ENCODE measurements around the gene IL11.

Gene IL11

DNA sequence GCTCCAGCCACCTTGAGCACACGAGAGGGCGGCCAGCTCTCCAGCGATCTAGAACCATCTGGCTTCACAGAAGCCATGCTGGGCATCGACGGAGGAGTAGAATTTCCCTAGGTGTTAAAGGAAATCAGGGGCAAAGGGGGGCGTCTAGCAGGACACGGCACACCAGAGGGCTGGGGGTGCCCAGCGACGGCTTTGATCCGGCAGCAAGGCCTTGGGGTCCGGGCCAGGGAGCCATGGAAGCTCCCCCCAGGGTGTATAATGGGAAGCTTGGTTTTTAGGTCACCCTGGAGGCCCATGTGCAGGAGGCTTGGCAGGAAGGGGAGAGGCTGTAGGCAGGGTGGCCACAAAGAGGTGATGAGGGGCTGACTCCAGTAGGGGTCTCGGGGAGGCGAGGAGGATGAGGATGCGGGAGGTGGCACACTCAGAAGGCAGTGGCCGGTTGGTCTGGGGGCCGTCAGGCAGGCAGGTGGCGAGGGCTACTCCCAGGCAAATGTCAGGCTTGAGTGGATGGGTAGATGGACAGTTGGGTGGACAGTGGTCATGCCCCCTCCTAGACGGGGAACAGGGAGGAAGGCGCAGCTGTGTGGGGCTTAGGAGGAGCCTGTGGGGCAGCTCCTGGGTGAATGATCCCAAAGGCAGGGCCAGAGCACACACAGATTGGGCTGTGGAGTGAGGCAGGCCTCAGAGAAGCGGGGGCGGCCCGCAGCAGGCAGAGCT lies 25.0 kb downstream of the IL11 start:
- no peak for DNase-seq (ENCODE audit: low spot score)
- H4K91ac ChIP-seq (ENCODE audit: low read depth, low read length, poor library complexity): no peak overlapping the region
- H3K14ac ChIP-seq (ENCODE audit: low read length): peak overlapping the region; percentile 9
- H3K27ac ChIP-seq (replicated peaks; ENCODE audit: low read length): no peak overlapping the region
- peaks cover 0 to 2% (median 0%) of the 10 kb centered on the region in 3 experiments for H3K27me3 ChIP-seq (ENCODE audit: control insufficient read depth in 3 of 3, insufficient read depth in 3 of 3, low read depth in 1 of 3, low read length in 3 of 3)
- H4K8ac ChIP-seq (ENCODE audit: low read depth, low read length): no peak overlapping the region
- H3K36me3 ChIP-seq (replicated peaks in 1 of 2; ENCODE audit: control insufficient read depth in 2 of 2, insufficient read depth in 2 of 2, low read length in 2 of 2): peaks cover 28 to 60% of the 10 kb centered on the region in 2 donors
- H2AK5ac ChIP-seq (ENCODE audit: low read depth, low read length): no peak overlapping the region
- H2AFZ ChIP-seq (ENCODE audit: low read length): no peak overlapping the region
- WGBS, 2 donors (ENCODE audit: extremely low coverage in 2 of 2, insufficient read length in 2 of 2, insufficient replicate concordance in 1 of 2): no CpG with 5 or more reads among the region's 22 CpGs
- no peak overlapping the region for H3K4me3 ChIP-seq (ENCODE audit: low read length in 2 of 2)
- peaks cover 0 to 2% of the 10 kb centered on the region in 2 donors for H3K9me3 ChIP-seq (replicated peaks in 1 of 2; ENCODE audit: control insufficient read depth in 2 of 2, insufficient read depth in 1 of 2, low read depth in 1 of 2, low read length in 2 of 2)
- H2BK5ac ChIP-seq (ENCODE audit: low read length): peak overlapping the region; percentile 29
- peaks cover 24 to 26% of the 10 kb centered on the region in 2 donors for H3K4me1 ChIP-seq (ENCODE audit: control insufficient read depth in 2 of 2, insufficient read depth in 1 of 2, low read depth in 1 of 2, low read length in 2 of 2)
- H2BK120ac ChIP-seq (ENCODE audit: low read depth, low read length): no peak overlapping the region
- peak overlapping the region; percentile 57 for H3K18ac ChIP-seq (ENCODE audit: low read length)
- peak overlapping the region; percentile 1 for H2BK12ac ChIP-seq (ENCODE audit: low read length)
- H2BK15ac ChIP-seq (ENCODE audit: low read length): no peak overlapping the region
- H3K9ac ChIP-seq (ENCODE audit: low read depth, low read length, poor library complexity): peak overlapping the region; percentile 63
- H3K4ac ChIP-seq (ENCODE audit: low read length): no peak overlapping the region
- H3K79me1 ChIP-seq (ENCODE audit: low read depth, low read length): peaks cover 15% of the 10 kb centered on the region
- H3K23ac ChIP-seq (ENCODE audit: low read depth, low read length, poor library complexity): peak overlapping the region; percentile 65
- H3K4me2 ChIP-seq (ENCODE audit: insufficient read depth, low read length, poor library complexity, severe bottlenecking): no peak overlapping the region

DNA sequence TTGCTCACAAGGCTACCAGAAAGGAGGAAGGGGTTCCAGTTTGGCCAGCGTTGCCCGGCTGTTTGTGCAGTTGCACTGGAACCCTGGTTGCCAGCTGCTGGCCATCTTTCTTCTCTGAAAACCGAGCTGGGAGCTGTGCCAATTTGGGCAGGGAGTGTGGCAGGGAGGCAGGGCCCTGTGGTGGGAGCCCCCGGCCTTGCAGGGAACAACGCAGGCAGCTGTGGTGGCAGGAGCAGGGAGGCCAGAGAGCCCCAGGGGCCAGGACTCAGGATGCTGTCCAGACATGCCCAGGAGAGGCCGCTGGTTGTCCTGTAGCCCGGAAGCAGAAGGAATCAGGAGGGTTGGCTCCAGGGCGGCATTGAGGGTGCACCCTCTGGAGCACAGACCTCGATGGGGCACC lies 25.8 kb downstream of the IL11 start:
- H3K4me3 ChIP-seq (ENCODE audit: low read length in 2 of 2): no peak overlapping the region
- H3K23ac ChIP-seq (ENCODE audit: low read depth, low read length, poor library complexity): no peak overlapping the region
- H2AK5ac ChIP-seq (ENCODE audit: low read depth, low read length): no peak overlapping the region
- no peak overlapping the region for H4K91ac ChIP-seq (ENCODE audit: low read depth, low read length, poor library complexity)
- peaks cover 23 to 24% of the 10 kb centered on the region in 2 donors for H3K4me1 ChIP-seq (ENCODE audit: control insufficient read depth in 2 of 2, insufficient read depth in 1 of 2, low read depth in 1 of 2, low read length in 2 of 2)
- no peak for DNase-seq (ENCODE audit: low spot score)
- H3K9ac ChIP-seq (ENCODE audit: low read depth, low read length, poor library complexity): no peak overlapping the region
- peak overlapping the region; percentile 29 for H2BK5ac ChIP-seq (ENCODE audit: low read length)
- WGBS, 2 donors (ENCODE audit: extremely low coverage in 2 of 2, insufficient read length in 2 of 2, insufficient replicate concordance in 1 of 2): no CpG with 5 or more reads among the region's 9 CpGs
- H2AFZ ChIP-seq (ENCODE audit: low read length): no peak overlapping the region
- H3K18ac ChIP-seq (ENCODE audit: low read length): peak overlapping the region; percentile 64
- peak overlapping the region; percentile 76 for H3K4ac ChIP-seq (ENCODE audit: low read length)
- H3K4me2 ChIP-seq (ENCODE audit: insufficient read depth, low read length, poor library complexity, severe bottlenecking): no peak overlapping the region
- no peak overlapping the region for H4K8ac ChIP-seq (ENCODE audit: low read depth, low read length)
- H2BK12ac ChIP-seq (ENCODE audit: low read length): no peak overlapping the region
- no peak overlapping the region for H3K14ac ChIP-seq (ENCODE audit: low read length)
- peaks cover 28 to 60% of the 10 kb centered on the region in 2 donors for H3K36me3 ChIP-seq (replicated peaks in 1 of 2; ENCODE audit: control insufficient read depth in 2 of 2, insufficient read depth in 2 of 2, low read length in 2 of 2)
- peaks cover 17% of the 10 kb centered on the region for H3K79me1 ChIP-seq (ENCODE audit: low read depth, low read length)
- H3K9me3 ChIP-seq (replicated peaks in 1 of 2; ENCODE audit: control insufficient read depth in 2 of 2, insufficient read depth in 1 of 2, low read depth in 1 of 2, low read length in 2 of 2): peaks cover 0 to 2% of the 10 kb centered on the region in 2 donors
- no peak overlapping the region for H3K27ac ChIP-seq (replicated peaks; ENCODE audit: low read length)
- H2BK15ac ChIP-seq (ENCODE audit: low read length): no peak overlapping the region
- H3K27me3 ChIP-seq (ENCODE audit: control insufficient read depth in 3 of 3, insufficient read depth in 3 of 3, low read depth in 1 of 3, low read length in 3 of 3): no peaks in the 10 kb centered on the region
- H2BK120ac ChIP-seq (ENCODE audit: low read depth, low read length): no peak overlapping the region

DNA sequence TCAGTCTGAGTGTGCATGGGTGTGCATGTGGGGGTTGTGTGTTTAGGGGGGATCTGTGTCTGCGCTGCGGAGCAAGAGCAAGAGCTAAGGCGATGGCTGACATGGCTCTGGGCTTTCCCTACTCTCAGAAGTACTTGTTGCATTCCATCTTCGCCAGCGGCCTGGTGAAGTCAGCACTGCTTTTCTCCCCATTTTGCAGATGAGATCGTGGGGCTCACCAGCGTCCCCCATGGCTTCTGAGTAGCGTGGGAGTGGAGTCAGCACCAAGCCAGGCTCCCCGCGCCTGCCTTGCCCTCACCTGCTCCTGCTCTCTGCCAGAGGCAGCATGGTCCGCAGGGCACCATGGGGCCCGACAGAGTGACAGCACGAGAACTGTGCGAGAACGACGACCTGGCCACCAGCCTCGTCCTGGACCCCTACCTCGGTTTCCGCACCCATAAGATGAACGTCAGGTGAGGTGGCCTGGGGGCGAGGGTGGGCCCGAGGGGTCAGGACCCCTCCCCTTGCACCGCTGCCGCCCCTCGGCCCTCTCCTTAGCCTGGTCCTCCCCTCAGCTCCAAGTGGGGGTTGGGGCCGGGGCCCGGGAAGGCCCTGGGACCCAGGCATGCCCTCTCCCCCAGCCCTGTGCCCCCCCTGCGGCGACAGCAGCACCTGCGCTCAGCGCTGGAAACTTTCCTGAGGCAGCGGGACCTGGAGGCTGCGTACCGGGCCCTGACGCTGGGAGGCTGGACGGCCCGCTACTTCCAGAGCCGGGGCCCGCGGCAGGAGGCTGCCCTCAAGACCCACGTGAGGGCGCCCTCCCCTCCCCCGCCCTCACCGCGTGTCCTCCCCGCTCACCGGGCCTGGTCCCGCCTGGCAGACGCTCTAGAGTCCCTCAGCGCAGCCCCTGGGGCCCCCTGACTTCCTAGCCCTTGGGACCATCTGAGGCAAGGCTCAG lies 28.4 kb downstream of the IL11 start:
- Histone ChIP-seq H3K4me3 (ENCODE audit: low read length in 2 of 2) (peak overlapping the region; percentile 56 to 99), H2BK5ac (ENCODE audit: low read length) (peak overlapping the region; percentile 62), H2AFZ (ENCODE audit: low read length) (no peak overlapping the region), H4K8ac (ENCODE audit: low read depth, low read length) (no peak overlapping the region), H3K4ac (ENCODE audit: low read length) (no peak overlapping the region), H2BK120ac (ENCODE audit: low read depth, low read length) (peak overlapping the region; percentile 66), H3K4me1 (ENCODE audit: control insufficient read depth in 2 of 2, insufficient read depth in 1 of 2, low read depth in 1 of 2, low read length in 2 of 2) (peaks cover 12 to 20% of the 10 kb centered on the region in 2 donors), H3K14ac (ENCODE audit: low read length) (no peak overlapping the region), H3K27me3 (ENCODE audit: control insufficient read depth in 3 of 3, insufficient read depth in 3 of 3, low read depth in 1 of 3, low read length in 3 of 3) (no peaks in the 10 kb centered on the region), H3K18ac (ENCODE audit: low read length) (peak overlapping the region; percentile 53), H3K4me2 (ENCODE audit: insufficient read depth, low read length, poor library complexity, severe bottlenecking) (peak overlapping the region; percentile 47), H2BK12ac (ENCODE audit: low read length) (no peak overlapping the region), H3K23ac (ENCODE audit: low read depth, low read length, poor library complexity) (no peak overlapping the region), H2AK5ac (ENCODE audit: low read depth, low read length) (peak overlapping the region; percentile 91), H3K36me3 (replicated peaks in 1 of 2; ENCODE audit: control insufficient read depth in 2 of 2, insufficient read depth in 2 of 2, low read length in 2 of 2) (peaks cover 25 to 48% of the 10 kb centered on the region in 2 donors), H4K91ac (ENCODE audit: low read depth, low read length, poor library complexity) (no peak overlapping the region), H2BK15ac (ENCODE audit: low read length) (no peak overlapping the region), H3K9me3 (replicated peaks in 1 of 2; ENCODE audit: control insufficient read depth in 2 of 2, insufficient read depth in 1 of 2, low read depth in 1 of 2, low read length in 2 of 2) (no peaks in the 10 kb centered on the region), H3K9ac (ENCODE audit: low read depth, low read length, poor library complexity) (peak overlapping the region; percentile 80), H3K27ac (replicated peaks; ENCODE audit: low read length) (peak overlapping the region; percentile 2), H3K79me1 (ENCODE audit: low read depth, low read length) (peaks cover 17% of the 10 kb centered on the region)
- no peak for DNase-seq (ENCODE audit: low spot score)
- WGBS, 2 donors (ENCODE audit: extremely low coverage in 2 of 2, insufficient read length in 2 of 2, insufficient replicate concordance in 1 of 2): no CpG with 5 or more reads among the region's 50 CpGs

DNA sequence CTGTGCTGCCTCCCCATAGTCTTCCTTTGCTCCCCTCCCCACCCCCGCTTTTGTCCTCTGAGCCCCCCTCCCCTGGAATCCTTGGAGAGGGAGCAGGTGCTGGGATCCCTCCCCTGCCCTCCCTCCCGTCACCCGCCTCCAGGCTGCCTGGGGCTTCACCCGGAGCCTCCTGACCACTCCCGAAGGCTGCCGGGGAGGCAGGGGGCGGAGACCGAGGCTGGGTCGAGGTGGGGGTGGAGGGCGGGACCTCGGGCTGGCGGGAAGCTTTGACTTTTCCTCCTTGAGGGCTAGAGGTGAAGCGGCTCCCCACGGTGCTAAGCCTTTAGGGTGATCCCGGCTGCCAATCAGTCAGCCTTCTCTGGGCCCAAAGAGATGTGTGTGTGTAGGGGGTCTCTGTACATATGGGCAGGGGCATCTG lies 29.1 kb downstream of the IL11 start:
- peak overlapping the region; percentile 80 for H3K9ac ChIP-seq (ENCODE audit: low read depth, low read length, poor library complexity)
- no peaks in the 10 kb centered on the region for H3K27me3 ChIP-seq (ENCODE audit: control insufficient read depth in 3 of 3, insufficient read depth in 3 of 3, low read depth in 1 of 3, low read length in 3 of 3)
- no peaks in the 10 kb centered on the region for H3K9me3 ChIP-seq (replicated peaks in 1 of 2; ENCODE audit: control insufficient read depth in 2 of 2, insufficient read depth in 1 of 2, low read depth in 1 of 2, low read length in 2 of 2)
- H4K91ac ChIP-seq (ENCODE audit: low read depth, low read length, poor library complexity): no peak overlapping the region
- peak overlapping the region; percentile 71 for H2AK5ac ChIP-seq (ENCODE audit: low read depth, low read length)
- peak overlapping the region; percentile 92 for H2BK120ac ChIP-seq (ENCODE audit: low read depth, low read length)
- peaks cover 17% of the 10 kb centered on the region for H3K79me1 ChIP-seq (ENCODE audit: low read depth, low read length)
- no peak overlapping the region for H3K14ac ChIP-seq (ENCODE audit: low read length)
- peaks cover 12 to 20% of the 10 kb centered on the region in 2 donors for H3K4me1 ChIP-seq (ENCODE audit: control insufficient read depth in 2 of 2, insufficient read depth in 1 of 2, low read depth in 1 of 2, low read length in 2 of 2)
- H2BK12ac ChIP-seq (ENCODE audit: low read length): no peak overlapping the region
- H3K4me3 ChIP-seq (ENCODE audit: low read length in 2 of 2): peak overlapping the region; percentile 96 to 99
- peak overlapping the region; percentile 53 for H2AFZ ChIP-seq (ENCODE audit: low read length)
- DNase-seq (ENCODE audit: low spot score): peak; percentile 84
- WGBS, 2 donors (ENCODE audit: extremely low coverage in 2 of 2, insufficient read length in 2 of 2, insufficient replicate concordance in 1 of 2): no CpG with 5 or more reads among the region's 15 CpGs
- H3K36me3 ChIP-seq (replicated peaks in 1 of 2; ENCODE audit: control insufficient read depth in 2 of 2, insufficient read depth in 2 of 2, low read length in 2 of 2): peaks cover 23 to 45% of the 10 kb centered on the region in 2 donors
- H3K4ac ChIP-seq (ENCODE audit: low read length): no peak overlapping the region
- no peak overlapping the region for H4K8ac ChIP-seq (ENCODE audit: low read depth, low read length)
- no peak overlapping the region for H3K18ac ChIP-seq (ENCODE audit: low read length)
- H3K23ac ChIP-seq (ENCODE audit: low read depth, low read length, poor library complexity): no peak overlapping the region
- H3K27ac ChIP-seq (replicated peaks; ENCODE audit: low read length): peak overlapping the region; percentile 88
- peak overlapping the region; percentile 79 for H2BK15ac ChIP-seq (ENCODE audit: low read length)
- H2BK5ac ChIP-seq (ENCODE audit: low read length): peak overlapping the region; percentile 100
- peak overlapping the region; percentile 85 for H3K4me2 ChIP-seq (ENCODE audit: insufficient read depth, low read length, poor library complexity, severe bottlenecking)
